ENCODE measurements around the gene NCR3LG1. TPM values are rescaled to one million over a fixed set of nuclear protein-coding genes. Genes with fewer than 3 reads are reported as not detected.
"Not testable (repeated sequence)": the region's sequence is repeated elsewhere in the genome, so short reads cannot be mapped to it uniquely, and the experiment has no call there.

Gene NCR3LG1
- total RNA-seq, 1 experiment from 2014 or later = 38.6 TPM

DNA sequence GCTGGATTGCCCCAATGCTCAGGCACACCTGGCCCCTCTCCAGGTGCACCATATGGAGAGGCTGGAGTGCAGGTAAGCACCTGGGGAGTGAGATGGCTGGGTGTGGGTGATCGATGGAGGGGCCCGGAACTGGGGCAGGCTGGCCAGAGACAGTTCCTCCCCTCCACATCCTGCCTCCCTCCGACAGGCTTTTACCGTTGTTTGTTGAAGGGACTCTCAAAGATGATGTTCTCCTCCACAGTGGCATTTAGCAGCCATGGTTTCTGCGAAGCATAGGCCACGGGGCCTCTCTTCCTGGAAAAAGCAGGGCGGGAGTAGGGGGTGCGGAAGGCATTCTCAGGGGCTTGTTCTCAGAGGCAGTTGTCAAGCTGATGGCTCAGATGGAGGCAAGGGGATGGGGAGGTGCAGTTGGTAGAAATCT is 62.7 kb downstream of the NCR3LG1 start:
- no peaks in the 10 kb centered on the region for H3K79me2 ChIP-seq (ENCODE audit: low read length)

DNA sequence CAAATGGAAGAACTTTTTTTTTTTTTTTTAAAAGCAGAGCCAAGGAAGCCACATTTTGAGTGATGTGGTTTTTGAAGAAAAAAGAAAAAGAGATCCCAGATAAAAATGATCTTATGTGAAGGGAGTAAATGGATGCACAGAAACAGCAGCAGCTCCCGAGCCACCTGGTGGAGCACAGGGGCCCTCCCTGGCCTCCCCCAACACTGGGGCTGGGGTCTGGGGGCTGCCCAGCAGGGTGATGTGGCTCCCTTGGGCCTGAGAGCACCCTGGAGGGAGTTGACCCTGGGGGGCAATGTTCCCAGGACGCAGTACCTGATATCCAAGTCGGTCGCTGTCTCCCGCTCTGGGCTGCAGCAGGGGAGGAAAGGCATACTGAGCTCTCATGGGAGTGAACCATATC is 63.4 kb downstream of the NCR3LG1 start:
- Histone ChIP-seq H3K79me2 (ENCODE audit: low read length) (no peaks in the 10 kb centered on the region), H4K20me1 (ENCODE audit: insufficient read depth, low read depth, low read length) (no peaks in the 10 kb centered on the region), H3K27me3 (ENCODE audit: low read length) (no peaks in the 10 kb centered on the region), H3K4me3 (ENCODE audit: low read length) (no peak overlapping the region), H3K9ac (ENCODE audit: low read length) (no peak overlapping the region), H3K9me2 (replicated peaks; ENCODE audit: insufficient read depth, low read length) (no peaks in the 10 kb centered on the region), H3K36me3 (ENCODE audit: insufficient read depth, low read length) (no peaks in the 10 kb centered on the region), H3K4me2 (ENCODE audit: low read depth, low read length, poor library complexity, severe bottlenecking) (no peak overlapping the region), H3K4me1 (ENCODE audit: low read length) (peaks cover 5% of the 10 kb centered on the region), H3K27ac (ENCODE audit: low read length) (no peak overlapping the region), H3K9me3 (ENCODE audit: low read length) (no peaks in the 10 kb centered on the region), H2AFZ (ENCODE audit: low read length) (no peak overlapping the region)
- no peak for DNase-seq

More for the DNA sequence above, 62.7 kb downstream of the NCR3LG1 start:
- H3K9me3 ChIP-seq (ENCODE audit: low read length) = no peaks in the 10 kb centered on the region
- DNase-seq = no peak
- H3K9ac ChIP-seq (ENCODE audit: low read length) = no peak overlapping the region
- no peaks in the 10 kb centered on the region for H4K20me1 ChIP-seq (ENCODE audit: insufficient read depth, low read depth, low read length)
- H3K27me3 ChIP-seq (ENCODE audit: low read length) = no peaks in the 10 kb centered on the region
- no peak overlapping the region for H3K4me2 ChIP-seq (ENCODE audit: low read depth, low read length, poor library complexity, severe bottlenecking)
- peaks cover 5% of the 10 kb centered on the region for H3K4me1 ChIP-seq (ENCODE audit: low read length)
- no peaks in the 10 kb centered on the region for H3K9me2 ChIP-seq (replicated peaks; ENCODE audit: insufficient read depth, low read length)
- H2AFZ ChIP-seq (ENCODE audit: low read length) = no peak overlapping the region
- H3K4me3 ChIP-seq (ENCODE audit: low read length) = no peak overlapping the region
- no peak overlapping the region for H3K27ac ChIP-seq (ENCODE audit: low read length)
- no peaks in the 10 kb centered on the region for H3K36me3 ChIP-seq (ENCODE audit: insufficient read depth, low read length)

DNA sequence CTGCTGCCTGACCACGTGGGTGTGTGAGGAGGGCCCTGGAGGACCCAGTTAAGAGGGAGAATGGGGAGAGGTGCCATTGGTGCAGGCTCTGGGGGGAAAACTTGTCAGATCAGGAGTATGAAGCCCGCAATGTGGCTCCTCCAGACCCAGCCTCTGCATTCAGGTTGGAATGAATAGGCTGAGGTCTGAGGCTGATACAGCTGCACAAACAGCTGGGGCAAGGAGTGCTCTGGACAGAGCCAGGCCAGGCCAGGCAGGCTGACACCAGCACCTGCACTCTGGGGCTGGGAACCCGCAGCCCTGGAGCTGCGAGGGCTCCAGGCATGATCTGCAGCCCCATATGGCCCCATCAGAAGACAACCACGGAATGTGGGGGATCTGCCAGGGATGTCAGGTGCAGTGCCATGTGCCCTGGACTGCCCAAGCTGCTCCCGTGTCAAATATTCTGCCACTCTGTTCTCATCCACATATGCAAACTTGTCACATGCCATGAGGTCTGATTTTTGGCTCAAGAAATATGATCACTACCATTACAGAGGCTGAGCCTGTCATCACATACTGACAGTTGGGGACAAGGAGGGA is 64.0 kb downstream of the NCR3LG1 start:
- Histone ChIP-seq H3K4me1 (ENCODE audit: low read length) (peaks cover 5% of the 10 kb centered on the region), H3K4me2 (ENCODE audit: low read depth, low read length, poor library complexity, severe bottlenecking) (no peak overlapping the region), H3K4me3 (ENCODE audit: low read length) (no peak overlapping the region), H3K9me2 (replicated peaks; ENCODE audit: insufficient read depth, low read length) (no peaks in the 10 kb centered on the region), H2AFZ (ENCODE audit: low read length) (no peak overlapping the region), H3K27ac (ENCODE audit: low read length) (no peak overlapping the region), H3K36me3 (ENCODE audit: insufficient read depth, low read length) (no peaks in the 10 kb centered on the region), H3K79me2 (ENCODE audit: low read length) (no peaks in the 10 kb centered on the region), H3K9ac (ENCODE audit: low read length) (no peak overlapping the region), H3K9me3 (ENCODE audit: low read length) (no peaks in the 10 kb centered on the region), H3K27me3 (ENCODE audit: low read length) (no peaks in the 10 kb centered on the region), H4K20me1 (ENCODE audit: insufficient read depth, low read depth, low read length) (no peaks in the 10 kb centered on the region)
- DNase-seq = no peak

DNA sequence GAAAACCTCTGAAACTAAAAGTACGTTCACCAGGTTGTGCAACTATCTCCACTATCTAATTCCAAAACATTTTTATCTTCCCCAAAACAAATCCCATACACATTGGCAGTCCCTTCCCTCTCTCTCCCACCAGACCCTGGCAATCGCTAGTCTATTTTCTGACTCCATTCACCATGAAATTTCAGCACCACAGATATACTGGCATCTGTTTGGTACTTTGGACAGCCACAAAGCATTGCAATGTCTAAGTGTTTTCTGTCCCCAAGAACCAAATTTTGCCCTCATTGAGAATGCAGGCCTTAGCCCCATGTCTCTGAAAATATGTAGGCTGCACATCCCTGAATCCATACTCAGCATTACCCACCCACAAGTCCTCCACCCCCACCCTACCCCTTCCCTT is 64.9 kb downstream of the NCR3LG1 start:
- Histone ChIP-seq H3K27ac (ENCODE audit: low read length) (no peak overlapping the region), H2AFZ (ENCODE audit: low read length) (no peak overlapping the region), H4K20me1 (ENCODE audit: insufficient read depth, low read depth, low read length) (no peaks in the 10 kb centered on the region), H3K9me2 (replicated peaks; ENCODE audit: insufficient read depth, low read length) (no peaks in the 10 kb centered on the region), H3K36me3 (ENCODE audit: insufficient read depth, low read length) (no peaks in the 10 kb centered on the region), H3K9me3 (ENCODE audit: low read length) (no peaks in the 10 kb centered on the region), H3K4me1 (ENCODE audit: low read length) (peaks cover 5% of the 10 kb centered on the region), H3K9ac (ENCODE audit: low read length) (no peak overlapping the region), H3K4me3 (ENCODE audit: low read length) (no peak overlapping the region), H3K79me2 (ENCODE audit: low read length) (no peaks in the 10 kb centered on the region), H3K4me2 (ENCODE audit: low read depth, low read length, poor library complexity, severe bottlenecking) (no peak overlapping the region), H3K27me3 (ENCODE audit: low read length) (no peaks in the 10 kb centered on the region)
- no peak for DNase-seq

DNA sequence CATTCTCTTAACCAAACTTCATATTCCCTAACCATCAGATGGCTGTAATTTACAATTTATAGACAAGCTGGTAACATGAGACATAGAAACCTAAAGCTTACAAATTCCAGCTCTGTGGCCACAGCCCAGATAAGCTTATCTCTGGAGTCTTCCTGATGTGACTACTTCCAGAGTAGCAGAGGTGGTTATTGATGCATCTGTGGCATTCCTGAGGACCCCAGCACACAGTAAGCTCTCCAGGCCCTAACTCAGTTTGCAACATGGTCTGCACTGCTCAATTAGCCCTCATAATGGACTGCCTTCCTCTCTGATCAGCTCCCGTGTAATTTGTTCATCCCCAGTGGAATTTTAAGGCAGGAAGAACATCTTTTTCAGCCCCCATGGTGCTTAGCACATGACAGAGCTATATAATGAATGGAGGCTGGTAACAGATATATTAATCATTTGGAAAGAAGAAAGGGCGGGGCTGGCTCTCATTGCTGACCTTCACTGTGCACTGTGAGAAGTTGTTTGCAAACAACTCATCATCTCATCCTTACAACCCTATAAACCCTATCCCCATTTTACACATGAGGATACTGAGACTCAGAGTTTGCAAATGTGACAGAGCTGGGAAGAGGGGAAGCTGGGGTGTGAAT is 67.0 kb downstream of the NCR3LG1 start:
- Histone ChIP-seq H3K9me3 (ENCODE audit: low read length) (no peaks in the 10 kb centered on the region), H3K9me2 (replicated peaks; ENCODE audit: insufficient read depth, low read length) (no peaks in the 10 kb centered on the region), H3K27ac (ENCODE audit: low read length) (no peak overlapping the region), H2AFZ (ENCODE audit: low read length) (no peak overlapping the region), H3K79me2 (ENCODE audit: low read length) (no peaks in the 10 kb centered on the region), H3K4me2 (ENCODE audit: low read depth, low read length, poor library complexity, severe bottlenecking) (no peak overlapping the region), H3K4me3 (ENCODE audit: low read length) (no peak overlapping the region), H3K36me3 (ENCODE audit: insufficient read depth, low read length) (no peaks in the 10 kb centered on the region), H3K4me1 (ENCODE audit: low read length) (peaks cover 5% of the 10 kb centered on the region), H3K27me3 (ENCODE audit: low read length) (no peaks in the 10 kb centered on the region), H3K9ac (ENCODE audit: low read length) (no peak overlapping the region), H4K20me1 (ENCODE audit: insufficient read depth, low read depth, low read length) (no peaks in the 10 kb centered on the region)
- no peak for DNase-seq

DNA sequence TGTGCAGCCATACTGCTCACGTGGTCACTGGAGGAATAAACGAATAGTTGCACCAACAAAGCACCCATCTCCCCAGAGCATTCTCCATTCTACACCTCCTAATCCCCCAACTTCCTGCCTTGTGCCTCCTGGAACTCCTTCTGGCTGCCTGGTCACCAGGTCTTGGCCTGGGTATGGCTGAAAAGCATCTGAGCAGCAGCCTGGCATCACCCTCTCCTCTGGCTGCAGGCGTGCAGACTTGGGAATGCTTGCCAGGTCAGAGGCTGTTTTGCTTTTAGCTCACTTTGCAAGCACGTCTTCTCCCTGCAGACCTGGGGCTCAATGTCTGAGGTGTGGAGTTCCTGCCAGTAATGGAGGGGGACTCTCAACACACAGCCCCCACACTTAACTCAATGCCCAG is 70.2 kb downstream of the NCR3LG1 start:
- Histone ChIP-seq H3K4me3 (ENCODE audit: low read length) (no peak overlapping the region), H3K27me3 (ENCODE audit: low read length) (no peaks in the 10 kb centered on the region), H3K9me3 (ENCODE audit: low read length) (no peaks in the 10 kb centered on the region), H2AFZ (ENCODE audit: low read length) (no peak overlapping the region), H3K9me2 (replicated peaks; ENCODE audit: insufficient read depth, low read length) (no peaks in the 10 kb centered on the region), H3K9ac (ENCODE audit: low read length) (no peak overlapping the region), H3K4me1 (ENCODE audit: low read length) (no peaks in the 10 kb centered on the region), H3K79me2 (ENCODE audit: low read length) (no peaks in the 10 kb centered on the region), H3K27ac (ENCODE audit: low read length) (no peak overlapping the region), H3K4me2 (ENCODE audit: low read depth, low read length, poor library complexity, severe bottlenecking) (no peak overlapping the region), H3K36me3 (ENCODE audit: insufficient read depth, low read length) (no peaks in the 10 kb centered on the region), H4K20me1 (ENCODE audit: insufficient read depth, low read depth, low read length) (no peaks in the 10 kb centered on the region)
- no peak for DNase-seq

DNA sequence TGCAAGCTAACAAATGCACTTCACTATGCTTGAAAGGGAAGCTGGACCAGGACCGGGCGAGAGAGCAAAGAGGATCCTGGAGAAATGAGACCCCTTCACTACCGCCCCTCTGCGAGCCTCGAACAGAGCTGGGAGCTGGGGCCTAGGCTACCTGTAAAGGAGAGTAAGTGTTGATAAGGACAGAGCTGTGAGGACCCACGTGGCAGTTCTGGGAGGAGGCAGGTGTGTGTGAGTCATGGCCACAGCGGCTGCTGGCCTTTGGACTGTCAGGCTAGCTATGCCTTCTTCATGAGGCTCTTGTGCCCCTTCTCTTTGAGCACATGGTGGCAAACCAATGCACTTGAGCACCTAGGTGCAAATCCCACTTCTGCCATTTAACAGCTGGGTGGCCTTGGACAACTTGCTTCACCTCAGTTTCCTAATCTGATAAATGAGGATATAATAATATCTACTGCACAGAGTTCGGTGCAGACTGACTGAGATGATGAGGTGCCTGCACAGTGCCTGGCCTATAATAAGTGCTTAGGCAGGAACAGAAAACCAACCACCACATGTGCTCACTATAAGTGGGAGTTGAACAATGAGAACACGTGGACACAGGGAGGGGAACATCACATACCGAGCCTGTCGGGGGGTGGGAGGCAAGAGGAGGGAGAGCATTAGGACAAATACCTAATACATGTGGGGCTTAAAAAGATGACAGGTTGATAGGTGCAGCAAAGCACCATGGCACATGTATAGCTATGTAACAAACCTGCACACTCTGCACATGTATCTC is 72.1 kb downstream of the NCR3LG1 start:
- Histone ChIP-seq H3K4me2 (ENCODE audit: low read depth, low read length, poor library complexity, severe bottlenecking) (no peak overlapping the region), H3K9me2 (replicated peaks; ENCODE audit: insufficient read depth, low read length) (no peaks in the 10 kb centered on the region), H3K27ac (ENCODE audit: low read length) (no peak overlapping the region), H4K20me1 (ENCODE audit: insufficient read depth, low read depth, low read length) (no peaks in the 10 kb centered on the region), H3K4me3 (ENCODE audit: low read length) (no peak overlapping the region), H3K9ac (ENCODE audit: low read length) (no peak overlapping the region), H3K9me3 (ENCODE audit: low read length) (no peaks in the 10 kb centered on the region), H2AFZ (ENCODE audit: low read length) (no peak overlapping the region), H3K36me3 (ENCODE audit: insufficient read depth, low read length) (no peaks in the 10 kb centered on the region), H3K4me1 (ENCODE audit: low read length) (no peaks in the 10 kb centered on the region), H3K27me3 (ENCODE audit: low read length) (no peaks in the 10 kb centered on the region), H3K79me2 (ENCODE audit: low read length) (no peaks in the 10 kb centered on the region)
- DNase-seq = no peak

DNA sequence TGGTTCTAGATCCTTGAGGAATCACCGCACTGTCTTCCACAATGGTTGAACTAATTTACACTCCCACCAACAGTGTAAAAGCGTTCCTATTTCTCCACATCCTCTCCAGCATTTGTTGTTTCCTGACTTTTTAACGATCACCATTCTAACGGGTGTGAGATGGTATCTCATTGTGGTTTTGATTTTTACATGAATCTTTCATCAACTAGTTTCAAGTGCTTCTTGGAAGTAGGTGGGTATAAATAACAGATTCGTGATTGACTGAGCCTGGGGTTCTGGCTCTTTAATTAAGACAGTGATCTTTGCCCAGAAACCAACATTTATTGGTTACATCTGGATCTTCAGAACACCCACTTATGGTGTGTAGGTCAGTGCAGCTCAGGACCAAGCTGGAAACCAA is 74.6 kb downstream of the NCR3LG1 start:
- H3K4me1 ChIP-seq (ENCODE audit: low read length); H3K79me2 ChIP-seq (ENCODE audit: low read length); H4K20me1 ChIP-seq (ENCODE audit: insufficient read depth, low read depth, low read length); H3K4me2 ChIP-seq (ENCODE audit: low read depth, low read length, poor library complexity, severe bottlenecking); DNase-seq; H3K4me3 ChIP-seq (ENCODE audit: low read length); H3K27ac ChIP-seq (ENCODE audit: low read length); H3K9me2 ChIP-seq (replicated peaks; ENCODE audit: insufficient read depth, low read length); H2AFZ ChIP-seq (ENCODE audit: low read length); H3K9ac ChIP-seq (ENCODE audit: low read length); H3K36me3 ChIP-seq (ENCODE audit: insufficient read depth, low read length); H3K27me3 ChIP-seq (ENCODE audit: low read length); H3K9me3 ChIP-seq (ENCODE audit: low read length): not testable (repeated sequence)

Data from Karpas-422 (cell line).